Naive B cell (primary cell): ENCODE measurements around the gene OR5AL1. TPM values are rescaled to one million over a fixed set of nuclear protein-coding genes. Genes with fewer than 3 reads are reported as not detected.
"Not testable (repeated sequence)": the region's sequence is repeated elsewhere in the genome, so short reads cannot be mapped to it uniquely, and the experiment has no call there.

Experiments used
- ATAC-seq, 2 donors: fragments of 150-1000 bp; cut with Tn5 transposase; 2 replicates each; pipeline ENCODE4 v1.10.0; 2021; ENCODE audit warnings: low read depth in 2 of 2, mild to moderate bottlenecking in 2 of 2, moderate library complexity in 2 of 2
- DNase-seq: peaks from one replicate; pipeline ENCODE4 v3.0.0; 2022
- H3K27ac Mint-ChIP-seq, 6 donors: one replicate each; pipeline ENCODE4 v1.8.0; 2020 to 2022; ENCODE audit warnings: mild to moderate bottlenecking in 6 of 6, mixed read lengths in 6 of 6, moderate library complexity in 5 of 6, inconsistent platforms in 2 of 6
- H3K27me3 Mint-ChIP-seq, 3 donors: one replicate each; pipeline ENCODE4 v1.8.0; 2021 to 2022; ENCODE audit warnings: mixed read lengths in 3 of 3, mild to moderate bottlenecking in 1 of 3
- H3K36me3 Mint-ChIP-seq, 2 donors: one replicate each; pipeline ENCODE4 v1.8.0; 2020 to 2022; ENCODE audit warnings: mixed read lengths in 2 of 2, inconsistent platforms in 1 of 2, mild to moderate bottlenecking in 1 of 2
- H3K4me1 Mint-ChIP-seq, 3 donors: one replicate each; pipeline ENCODE4 v1.8.0; 2020 to 2022; ENCODE audit warnings: mixed read lengths in 3 of 3, inconsistent platforms in 1 of 3, mild to moderate bottlenecking in 1 of 3, moderate library complexity in 1 of 3
- H3K4me3 Mint-ChIP-seq, 8 donors: one replicate each; pipeline ENCODE4 v1.8.0; 2020 to 2022; ENCODE audit warnings: mild to moderate bottlenecking in 8 of 8, mixed read lengths in 8 of 8, moderate library complexity in 8 of 8, inconsistent platforms in 2 of 8
- H3K9me3 Mint-ChIP-seq, 7 donors: one replicate each; pipeline ENCODE4 v1.8.0; 2020 to 2022; ENCODE audit warnings: mixed read lengths in 7 of 7, mild to moderate bottlenecking in 5 of 7, inconsistent platforms in 2 of 7, moderate library complexity in 1 of 7
- polyA plus RNA-seq, 6 donors: library from polyadenylated mRNA; unstranded; fragments of 300-500 nt; fragmentation: Illumina TruSeq; gene quantifications; one replicate each; pipeline ENCODE4 v1.2.3, GENCODE V29; 2021; ENCODE audit warnings: low read depth in 6 of 6

The OR5AL1 gene
- not detected for polyA plus RNA-seq

GRCh38 chr11:56412396-56412795 lies at the start of gene OR5AL1:
Gene OR5AL1, plus strand, starts transcription at chr11:56412696.
- Mint-ChIP-seq H3K4me3 (no peak within 1 kb of the TSS), H3K27me3 (no peaks in the 10 kb centered on the region), H3K4me1 (no peaks in the 10 kb centered on the region), H3K36me3 (peaks cover 0 to 7% of the 10 kb centered on the region in 2 donors), H3K27ac (peak within 1 kb of the TSS in 1 of 6 donors; percentile 74), H3K9me3 (peaks cover 0 to 18% (median 5%) of the 10 kb centered on the region in 7 donors)
- DNase-seq (no peak), ATAC-seq (no peak)

DNA sequence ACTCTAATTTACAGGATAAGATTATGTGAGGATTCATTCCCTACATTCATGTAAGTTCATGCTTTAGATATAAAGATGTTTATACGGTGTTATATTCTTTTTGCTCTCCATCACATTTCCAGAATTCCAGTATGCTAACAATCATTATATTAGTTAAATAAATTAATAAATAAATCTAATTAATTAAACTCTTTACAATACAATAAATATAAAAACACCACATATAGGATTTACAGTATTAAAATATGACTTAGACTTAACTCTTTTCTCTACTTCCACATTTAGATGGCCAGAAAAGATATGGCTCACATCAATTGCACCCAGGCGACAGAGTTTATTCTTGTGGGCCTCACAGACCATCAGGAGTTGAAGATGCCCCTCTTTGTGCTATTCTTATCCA lies 37.2 kb upstream of the OR5AL1 start, which contains the start of gene OR8U1:
Gene OR8U1 (plus strand): TSS at position 301 of the 400 bp plus-strand sequence. CDS start 0 bp downstream, at position 301.
- H3K4me1 Mint-ChIP-seq = no peaks in the 10 kb centered on the region
- ATAC-seq = no peak
- DNase-seq = no peak
- H3K36me3 Mint-ChIP-seq = no peaks in the 10 kb centered on the region
- H3K27ac Mint-ChIP-seq = no peak within 1 kb of the TSS
- H3K4me3 Mint-ChIP-seq = no peak within 1 kb of the TSS
- no peaks in the 10 kb centered on the region for H3K27me3 Mint-ChIP-seq
- H3K9me3 Mint-ChIP-seq = peaks cover 0 to 13% (median 6%) of the 10 kb centered on the region in 7 donors

GRCh38 chr11:56380120-56380519 lies 32.4 kb upstream of the OR5AL1 start:
- H3K4me3 Mint-ChIP-seq = no peak overlapping the region
- H3K9me3 Mint-ChIP-seq = peaks cover 0 to 17% (median 4%) of the 10 kb centered on the region in 7 donors
- H3K27ac Mint-ChIP-seq = no peak overlapping the region
- ATAC-seq (no peak), DNase-seq (no peak)
- no peaks in the 10 kb centered on the region for H3K27me3 Mint-ChIP-seq
- no peaks in the 10 kb centered on the region for H3K36me3 Mint-ChIP-seq
- no peaks in the 10 kb centered on the region for H3K4me1 Mint-ChIP-seq

DNA sequence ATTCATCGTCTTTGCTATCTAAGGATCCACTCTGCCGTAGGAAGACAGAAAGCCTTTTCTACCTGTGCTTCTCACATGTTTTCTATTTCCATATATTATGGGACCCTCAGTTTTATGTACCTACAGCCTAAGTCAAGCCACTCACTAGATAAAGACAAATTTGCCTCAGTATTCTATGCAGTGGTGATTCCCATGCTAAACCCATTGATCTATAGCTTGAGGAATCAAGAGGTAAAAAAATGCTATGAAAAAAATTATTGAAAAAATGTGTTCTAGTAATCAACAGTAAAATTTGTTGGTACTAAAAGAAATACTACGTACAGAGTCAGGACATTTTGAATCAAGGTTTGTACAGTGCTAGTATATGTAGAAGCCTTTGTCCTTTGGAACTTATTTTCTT lies 18.1 kb upstream of the OR5AL1 start:
- Mint-ChIP-seq H3K36me3 (no peaks in the 10 kb centered on the region), H3K27me3 (no peaks in the 10 kb centered on the region), H3K27ac (no peak overlapping the region), H3K9me3 (peaks cover 0 to 10% (median 3%) of the 10 kb centered on the region in 7 donors), H3K4me3 (no peak overlapping the region), H3K4me1 (no peaks in the 10 kb centered on the region)
- ATAC-seq (no peak), DNase-seq (no peak)

DNA sequence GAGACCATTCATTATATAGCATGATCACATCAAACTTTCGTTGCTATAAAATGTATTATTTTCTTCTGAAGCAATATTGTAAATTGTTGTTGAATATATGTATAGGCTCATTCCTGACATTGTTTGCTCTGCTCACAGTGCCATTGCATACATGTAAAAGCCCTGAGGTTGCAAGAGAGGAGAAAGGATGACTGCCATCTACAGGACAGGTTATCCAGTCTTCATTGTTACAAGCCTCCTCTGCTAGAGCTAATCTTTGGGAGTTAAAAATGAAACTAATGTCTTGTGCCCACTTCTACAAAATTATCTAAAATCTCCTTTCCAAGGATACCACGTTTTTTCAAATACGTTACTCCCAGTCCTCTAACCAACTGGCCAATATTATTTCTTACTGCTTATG lies 16.4 kb upstream of the OR5AL1 start:
- DNase-seq (no peak), ATAC-seq (no peak)
- no peaks in the 10 kb centered on the region for H3K4me1 Mint-ChIP-seq
- H3K9me3 Mint-ChIP-seq = peaks cover 0 to 8% (median 3%) of the 10 kb centered on the region in 7 donors
- no peak overlapping the region for H3K27ac Mint-ChIP-seq
- H3K36me3 Mint-ChIP-seq = no peaks in the 10 kb centered on the region
- H3K27me3 Mint-ChIP-seq = no peaks in the 10 kb centered on the region
- H3K4me3 Mint-ChIP-seq = no peak overlapping the region

DNA sequence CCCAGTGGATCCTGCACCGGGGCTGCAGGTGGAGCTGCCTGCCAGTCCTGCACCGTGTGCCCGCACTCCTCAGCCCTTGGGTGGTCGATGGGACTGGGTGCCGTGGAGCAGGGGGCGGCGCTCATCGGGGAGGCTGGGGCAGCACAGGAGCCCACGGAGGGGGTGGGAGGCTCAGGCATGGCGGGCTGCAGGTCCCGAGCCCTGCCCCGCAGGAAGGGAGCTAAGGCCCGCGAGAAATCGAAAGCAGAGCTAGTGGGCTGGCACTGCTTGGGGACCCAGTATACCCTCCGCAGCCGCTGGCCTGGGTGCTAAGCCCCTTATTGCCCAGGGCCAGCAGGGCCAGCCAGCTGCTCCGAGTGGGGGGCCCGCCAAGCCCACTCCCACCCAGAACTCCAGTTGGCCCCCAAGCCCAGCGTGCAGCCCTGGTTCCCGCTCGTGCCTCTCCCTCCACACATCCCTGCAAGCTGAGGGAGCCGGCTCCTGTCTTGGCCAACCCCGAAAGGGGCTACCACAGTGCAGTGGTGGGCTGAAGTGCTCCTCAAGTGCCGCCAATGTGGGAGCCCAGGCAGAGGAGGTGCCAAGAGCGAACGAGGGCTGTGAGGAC lies 10.5 kb upstream of the OR5AL1 start:
- not testable (repeated sequence) for DNase-seq, H3K27ac Mint-ChIP-seq, H3K4me3 Mint-ChIP-seq, H3K36me3 Mint-ChIP-seq, H3K4me1 Mint-ChIP-seq, ATAC-seq, H3K27me3 Mint-ChIP-seq
- peaks cover 2 to 17% (median 6%) of the 10 kb centered on the region in 7 donors for H3K9me3 Mint-ChIP-seq

GRCh38 chr11:56404393-56404792 lies 8.1 kb upstream of the OR5AL1 start:
- H3K36me3 Mint-ChIP-seq = peaks cover 0 to 7% of the 10 kb centered on the region in 2 donors
- H3K9me3 Mint-ChIP-seq = peaks cover 2 to 26% (median 6%) of the 10 kb centered on the region in 7 donors
- H3K4me3 Mint-ChIP-seq = no peak overlapping the region
- H3K27ac Mint-ChIP-seq = no peak overlapping the region
- ATAC-seq = no peak
- no peaks in the 10 kb centered on the region for H3K27me3 Mint-ChIP-seq
- no peak for DNase-seq
- H3K4me1 Mint-ChIP-seq = no peaks in the 10 kb centered on the region

- H3K4me1 Mint-ChIP-seq = no peaks in the 10 kb centered on the region
- peak overlapping the region in 1 of 6 donors; percentile 1 for H3K27ac Mint-ChIP-seq
- no peaks in the 10 kb centered on the region for H3K27me3 Mint-ChIP-seq
- H3K9me3 Mint-ChIP-seq = peaks cover 0 to 22% (median 7%) of the 10 kb centered on the region in 7 donors
- no peak for DNase-seq
- no peak for ATAC-seq
- peaks cover 0 to 7% of the 10 kb centered on the region in 2 donors for H3K36me3 Mint-ChIP-seq
- H3K4me3 Mint-ChIP-seq = no peak overlapping the region
These were observed 1.7 kb upstream of the OR5AL1 start for GRCh38 chr11:56410801-56411200.

DNA sequence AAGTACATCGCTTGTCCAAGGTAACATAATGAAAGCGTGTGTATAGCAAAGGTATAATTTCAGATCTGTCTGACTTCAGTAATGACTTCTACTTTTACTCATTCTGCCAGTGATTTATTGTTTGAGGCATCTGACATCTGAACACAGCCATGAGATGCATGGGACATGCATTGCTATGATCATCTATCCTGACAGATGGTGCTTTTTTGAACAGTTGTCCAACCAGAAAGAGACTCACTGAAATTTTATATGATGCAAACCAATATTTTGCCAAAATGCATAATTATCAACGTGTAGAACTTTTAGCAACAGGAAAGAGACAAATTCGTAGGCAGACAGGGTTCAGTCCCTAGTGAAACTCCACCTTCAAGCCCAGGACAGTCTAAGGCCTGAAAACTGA lies 41.0 kb downstream of the OR5AL1 start:
- Mint-ChIP-seq H3K4me1 (no peaks in the 10 kb centered on the region), H3K4me3 (no peak overlapping the region), H3K27ac (no peak overlapping the region), H3K9me3 (peaks cover 0 to 7% (median 3%) of the 10 kb centered on the region in 7 donors), H3K36me3 (no peaks in the 10 kb centered on the region), H3K27me3 (no peaks in the 10 kb centered on the region)
- no peak for ATAC-seq
- no peak for DNase-seq

- Mint-ChIP-seq H3K4me3 (no peak overlapping the region), H3K36me3 (no peaks in the 10 kb centered on the region), H3K27ac (no peak overlapping the region), H3K9me3 (peaks cover 2 to 9% (median 5%) of the 10 kb centered on the region in 7 donors), H3K4me1 (no peaks in the 10 kb centered on the region), H3K27me3 (no peaks in the 10 kb centered on the region)
- DNase-seq = no peak
- no peak for ATAC-seq
These were observed 44.6 kb downstream of the OR5AL1 start for GRCh38 chr11:56457076-56457475.

Other genes with a start within 250 kb of the OR5AL1 start
- not detected for gene OR5J2, start 236.1 kb upstream of the OR5AL1 start, polyA plus RNA-seq
- not detected for gene OR5T2, start 178.4 kb upstream of the OR5AL1 start, polyA plus RNA-seq
- not detected for gene OR5T3, start 160.4 kb upstream of the OR5AL1 start, polyA plus RNA-seq
- gene OR5T1, start 138.5 kb upstream of the OR5AL1 start, polyA plus RNA-seq = not detected
- gene OR8H1, start 120.4 kb upstream of the OR5AL1 start, polyA plus RNA-seq = not detected
- gene OR8K3, start 97.6 kb upstream of the OR5AL1 start, polyA plus RNA-seq = not detected
- not detected for gene OR8K1, start 66.7 kb upstream of the OR5AL1 start, polyA plus RNA-seq
- not detected for gene OR8J1, start 58.4 kb upstream of the OR5AL1 start, polyA plus RNA-seq
- gene OR8U1, start 37.1 kb upstream of the OR5AL1 start, polyA plus RNA-seq = not detected
- not detected for gene OR5M3, start 60.7 kb downstream of the OR5AL1 start, polyA plus RNA-seq
- not detected for gene OR5M8, start 78.7 kb downstream of the OR5AL1 start, polyA plus RNA-seq
- gene OR5M11, start 130.6 kb downstream of the OR5AL1 start, polyA plus RNA-seq = not detected
- not detected for gene OR5M10, start 165.0 kb downstream of the OR5AL1 start, polyA plus RNA-seq
- not detected for gene OR5M1, start 202.2 kb downstream of the OR5AL1 start, polyA plus RNA-seq
- not detected for gene OR5AP2, start 229.7 kb downstream of the OR5AL1 start, polyA plus RNA-seq